ENCODE measurements around the gene CYTIP. TPM values are rescaled to one million over a fixed set of nuclear protein-coding genes. Genes with fewer than 3 reads are reported as not detected.
A peak's percentile ranks its signal among the peaks of the same experiment; 100 is the strongest.

The CYTIP gene
- total RNA-seq, 1 donor from 2014 or later = 5.5 TPM

- TF ChIP-seq CTCF (IDR thresholded peaks at IDR 0.05) = no peak
- peak overlapping the region in 1 of 2 donors; percentile 28 for H3K4me3 ChIP-seq
- H3K27me3 ChIP-seq = no peaks in the 10 kb centered on the region
- intact Hi-C loops (cut with DNase I) = no loop called here
- no peaks in the 10 kb centered on the region for H3K9me3 ChIP-seq
- no peaks in the 10 kb centered on the region for H3K36me3 ChIP-seq
- H3K4me1 ChIP-seq = no peaks in the 10 kb centered on the region
- no peak for DNase-seq (ENCODE audit: low spot score in 2 of 2)
- H3K27ac ChIP-seq = no peak overlapping the region
These were observed 799 bp downstream of the CYTIP start for GRCh38 chr2:157443090-157443489.

GRCh38 chr2:157442636-157443035 lies 1.3 kb downstream of the CYTIP start:
- Histone ChIP-seq H3K9me3 (no peaks in the 10 kb centered on the region), H3K27me3 (no peaks in the 10 kb centered on the region), H3K4me1 (no peaks in the 10 kb centered on the region), H3K27ac (no peak overlapping the region), H3K4me3 (peak overlapping the region in 1 of 2 donors; percentile 28), H3K36me3 (no peaks in the 10 kb centered on the region)
- intact Hi-C loops (cut with DNase I) = no loop called here
- TF ChIP-seq CTCF (IDR thresholded peaks at IDR 0.05) = no peak
- DNase-seq (ENCODE audit: low spot score in 2 of 2) = no peak

- DNase-seq (ENCODE audit: low spot score in 2 of 2) = no peak
- no peaks in the 10 kb centered on the region for H3K4me1 ChIP-seq
- H3K27ac ChIP-seq = no peak overlapping the region
- no peaks in the 10 kb centered on the region for H3K27me3 ChIP-seq
- intact Hi-C loops (cut with DNase I) = no loop called here
- H3K4me3 ChIP-seq = peak overlapping the region in 1 of 2 donors; percentile 28
- H3K36me3 ChIP-seq = no peaks in the 10 kb centered on the region
- no peak for TF ChIP-seq CTCF (IDR thresholded peaks at IDR 0.05)
- no peaks in the 10 kb centered on the region for H3K9me3 ChIP-seq
These were observed 1.7 kb downstream of the CYTIP start for GRCh38 chr2:157442191-157442590.

- no peaks in the 10 kb centered on the region for H3K36me3 ChIP-seq
- H3K27ac ChIP-seq = no peak overlapping the region
- intact Hi-C loops (cut with DNase I) = no loop called here
- no peak for DNase-seq (ENCODE audit: low spot score in 2 of 2)
- peak overlapping the region in 1 of 2 donors; percentile 38 for H3K4me3 ChIP-seq
- H3K27me3 ChIP-seq = no peaks in the 10 kb centered on the region
- no peak for TF ChIP-seq CTCF (IDR thresholded peaks at IDR 0.05)
- no peaks in the 10 kb centered on the region for H3K9me3 ChIP-seq
- H3K4me1 ChIP-seq = no peaks in the 10 kb centered on the region
These were observed 2.8 kb downstream of the CYTIP start for GRCh38 chr2:157441072-157441454.

- Histone ChIP-seq H3K9me3 (no peaks in the 10 kb centered on the region), H3K27me3 (no peaks in the 10 kb centered on the region), H3K27ac (no peak overlapping the region), H3K36me3 (no peaks in the 10 kb centered on the region), H3K4me3 (peak overlapping the region in 1 of 2 donors; percentile 38), H3K4me1 (no peaks in the 10 kb centered on the region)
- intact Hi-C loops (cut with DNase I) = no loop called here
- no peak for TF ChIP-seq CTCF (IDR thresholded peaks at IDR 0.05)
- no peak for DNase-seq (ENCODE audit: low spot score in 2 of 2)
These were observed 3.4 kb downstream of the CYTIP start for GRCh38 chr2:157440404-157441071.

- intact Hi-C loops (cut with DNase I) = no loop called here
- Histone ChIP-seq H3K27me3 (no peaks in the 10 kb centered on the region), H3K9me3 (no peaks in the 10 kb centered on the region), H3K27ac (no peak overlapping the region), H3K36me3 (no peaks in the 10 kb centered on the region), H3K4me3 (peak overlapping the region in 1 of 2 donors; percentile 38), H3K4me1 (peaks cover 0 to 4% of the 10 kb centered on the region in 2 donors)
- no peak for TF ChIP-seq CTCF (IDR thresholded peaks at IDR 0.05)
- DNase-seq (ENCODE audit: low spot score in 2 of 2) = no peak
These were observed 4.1 kb downstream of the CYTIP start for GRCh38 chr2:157439824-157440186.
